AG04450 (cell line): ENCODE measurements around the gene WDPCP. TPM values are rescaled to one million over a fixed set of nuclear protein-coding genes. Genes with fewer than 3 reads are reported as not detected.

Source experiments
- CTCF ChIA-PET: fragments of 300-600, 350-600 bp; formaldehyde crosslinking; extraction: SDS; loops from one replicate; lab custom pipeline; 2022; ENCODE audit warnings: antibody characterized with exemption, inconsistent platforms; lab: Charles Lee
- POLR2A ChIA-PET: fragments of 350-600 bp; formaldehyde crosslinking; extraction: SDS; loops from one replicate; lab custom pipeline; 2021; ENCODE audit warnings: antibody characterized with exemption, inconsistent platforms; lab: Yijun Ruan, JAX
- DNase-seq: peaks from one replicate; pipeline ENCODE4 v3.0.0-alpha.2; 2011; ENCODE audit warnings: low read depth, low spot score
- H3K27ac ChIP-seq: one replicate; pipeline ENCODE4 v1.5.1; 2012; ENCODE audit warnings: low read depth, low read length, control low read depth
- H3K27me3 ChIP-seq: one replicate; pipeline ENCODE4 v1.6.0; 2012; ENCODE audit warnings: low read length; ENCODE audit not compliant: control insufficient read depth, insufficient read depth
- H3K4me3 ChIP-seq: 2 replicates; pipeline ENCODE4 v1.5.1; 2011; ENCODE audit warnings: mild to moderate bottlenecking, low read depth, low read length, control low read depth
- H3K9me3 ChIP-seq: 2 replicates; pipeline ENCODE4 v1.5.1; 2012; ENCODE audit warnings: low read length; ENCODE audit not compliant: control insufficient read depth, insufficient read depth
- CTCF ChIP-seq: IDR thresholded peaks from 2 replicates; pipeline ENCODE4 v1.5.1; 2011; ENCODE audit warnings: low read depth, low read length, control low read depth, inconsistent platforms
- polyA plus RNA-seq: library from polyadenylated mRNA; depleted of rRNA; stranded (reverse); fragments of >200 nt; gene quantifications from 2 replicates; pipeline ENCODE4 v1.2.3, GENCODE V29; 2011

WDPCP gene
- polyA plus RNA-seq, 1 experiment: 4.7 TPM

GRCh38 chr2:63604666-63605065, 16.4 kb upstream of the WDPCP start:
- Histone ChIP-seq H3K9me3 (peaks cover 2% of the 10 kb centered on the region; the same call in 1 of the 2 replicates), H3K4me3 (no peak overlapping the region), H3K27ac (no peak overlapping the region), H3K27me3 (no peaks in the 10 kb centered on the region)
- CTCF ChIA-PET: no interaction called here
- TF ChIP-seq CTCF: no peak
- POLR2A ChIA-PET: no interaction called here
- DNase-seq: no peak

- no peaks in the 10 kb centered on the region for H3K9me3 ChIP-seq
- ChIA-PET CTCF (no interaction called here), POLR2A (interaction anchor here (0.6 kb wide), 1 partner anchor 1144 kb away, joined by 6 read pairs; no protein-coding TSS in a partner anchor)
- no peak for TF ChIP-seq CTCF
- no peak for DNase-seq
- no peak overlapping the region for H3K4me3 ChIP-seq
- H3K27me3 ChIP-seq: no peaks in the 10 kb centered on the region
- H3K27ac ChIP-seq: no peak overlapping the region
Measured at GRCh38 chr2:63600881-63601460, 12.7 kb upstream of the WDPCP start.

GRCh38 chr2:63598981-63599380, 10.7 kb upstream of the WDPCP start:
- DNase-seq: no peak
- H3K4me3 ChIP-seq: no peak overlapping the region
- no peaks in the 10 kb centered on the region for H3K9me3 ChIP-seq
- no peak overlapping the region for H3K27ac ChIP-seq
- ChIA-PET CTCF (no interaction called here), POLR2A (interaction anchor here (0.6 to 1.1 kb wide), 2 partner anchors 11 to 1371 kb away, joined by 3 read pairs; partner anchors contain the start of gene WDPCP)
- TF ChIP-seq CTCF: no peak
- H3K27me3 ChIP-seq: no peaks in the 10 kb centered on the region

- no peak for TF ChIP-seq CTCF
- Histone ChIP-seq H3K9me3 (no peaks in the 10 kb centered on the region), H3K4me3 (no peak overlapping the region), H3K27me3 (no peaks in the 10 kb centered on the region), H3K27ac (no peak overlapping the region)
- DNase-seq: no peak
- CTCF ChIA-PET: interaction anchor here (0.8 kb wide), 1 partner anchor 12 kb away, joined by 3 read pairs; no protein-coding TSS in a partner anchor
- POLR2A ChIA-PET: no interaction called here
Measured at GRCh38 chr2:63596401-63596883, 8.2 kb upstream of the WDPCP start.

- ChIA-PET CTCF (no interaction called here), POLR2A (no interaction called here)
- no peak for DNase-seq
- no peak for TF ChIP-seq CTCF
- no peaks in the 10 kb centered on the region for H3K27me3 ChIP-seq
- no peaks in the 10 kb centered on the region for H3K9me3 ChIP-seq
- H3K27ac ChIP-seq: no peak overlapping the region
- H3K4me3 ChIP-seq: no peak overlapping the region
Measured at GRCh38 chr2:63594660-63595059, 6.4 kb upstream of the WDPCP start.
